Liver (tissue), 9 donors: ENCODE data around the gene DUSP1. TPM values are rescaled to one million over a fixed set of nuclear protein-coding genes. Genes with fewer than 3 reads are reported as not detected.

Source experiments
- DNase-seq: peaks from one replicate; pipeline ENCODE4 v3.0.0-alpha.2; 2017; ENCODE audit warnings: low spot score
- H3K27ac ChIP-seq, 2 donors: one replicate each; pipeline ENCODE4 v1.7.0; 2013; ENCODE audit warnings: inconsistent platforms in 2 of 2, low read length in 2 of 2, control low read depth in 1 of 2, low read depth in 1 of 2, mild to moderate bottlenecking in 1 of 2
- H3K27me3 ChIP-seq, 4 donors: one replicate each; pipeline versions ENCODE4 v1.6.1 to v1.7.0; 2013; ENCODE audit warnings: low read length in 3 of 4, inconsistent platforms in 1 of 4, mild to moderate bottlenecking in 1 of 4, moderate library complexity in 1 of 4; ENCODE audit not compliant: control insufficient read depth in 4 of 4, insufficient read depth in 4 of 4
- H3K36me3 ChIP-seq, 4 donors: one replicate each; pipeline versions ENCODE4 v1.6.1 to v1.7.0; 2013; ENCODE audit warnings: low read length in 3 of 4, mild to moderate bottlenecking in 3 of 4, low read depth in 1 of 4, moderate library complexity in 1 of 4; ENCODE audit not compliant: control insufficient read depth in 4 of 4, insufficient read depth in 3 of 4
- H3K4me1 ChIP-seq, 4 donors: one replicate each; pipeline versions ENCODE4 v1.6.1 to v1.7.0; 2013; ENCODE audit warnings: low read length in 3 of 4, mild to moderate bottlenecking in 3 of 4, moderate library complexity in 1 of 4; ENCODE audit not compliant: control insufficient read depth in 4 of 4, insufficient read depth in 4 of 4
- H3K4me3 ChIP-seq, 3 donors: one replicate each; pipeline versions ENCODE4 v1.6.1 to v1.7.0; 2013; ENCODE audit warnings: low read length in 3 of 3, control low read depth in 1 of 3, low read depth in 1 of 3, mild to moderate bottlenecking in 1 of 3
- H3K9ac ChIP-seq, 2 donors: one replicate each; pipeline ENCODE4 v1.7.0; 2013; ENCODE audit warnings: low read length in 2 of 2, mild to moderate bottlenecking in 2 of 2, moderate library complexity in 2 of 2, control low read depth in 1 of 2, low read depth in 1 of 2
- H3K9me3 ChIP-seq, 4 donors: one replicate each; pipeline versions ENCODE4 v1.6.1 to v1.7.0; 2013; ENCODE audit warnings: low read length in 3 of 4; ENCODE audit not compliant: control insufficient read depth in 4 of 4
- FOXA1 ChIP-seq: IDR thresholded peaks from 2 replicates; pipeline ENCODE4 v1.6.1; 2016; ENCODE audit warnings: antibody characterized with exemption
- FOXA2 ChIP-seq: IDR thresholded peaks from 2 replicates; pipeline ENCODE4 v1.6.1; 2016; ENCODE audit warnings: antibody characterized with exemption
- GABPA ChIP-seq, 2 donors: IDR thresholded peaks in 1 of 2; conservative IDR thresholded peaks in 1 of 2; 2 replicates each; pipeline ENCODE4 v1.6.1; 2016; ENCODE audit warnings: antibody characterized with exemption in 2 of 2, mild to moderate bottlenecking in 1 of 2, moderate library complexity in 1 of 2
- HNF4A ChIP-seq, 2 donors: conservative IDR thresholded peaks; 2 replicates each; pipeline ENCODE4 v1.6.1; 2016; ENCODE audit warnings: antibody characterized with exemption in 2 of 2, mild to moderate bottlenecking in 2 of 2
- HNF4G ChIP-seq: IDR thresholded peaks from 2 replicates; pipeline ENCODE4 v1.6.1; 2016; ENCODE audit warnings: antibody characterized with exemption
- JUND ChIP-seq, 2 donors: IDR thresholded peaks; 2 replicates each; pipeline ENCODE4 v1.6.1; 2016; ENCODE audit warnings: antibody characterized with exemption in 2 of 2
- NR2F2 ChIP-seq: IDR thresholded peaks from 2 replicates; pipeline ENCODE4 v1.6.1; 2016; ENCODE audit warnings: antibody characterized with exemption
- RXRA ChIP-seq, 2 donors: IDR thresholded peaks; 2 replicates each; pipeline ENCODE4 v1.6.1; 2017 to 2018; ENCODE audit warnings: antibody characterized with exemption in 2 of 2, mild to moderate bottlenecking in 1 of 2
- SP1 ChIP-seq: IDR thresholded peaks from 2 replicates; pipeline ENCODE4 v1.6.1; 2018; ENCODE audit warnings: antibody characterized with exemption, mild to moderate bottlenecking
- TAF1 ChIP-seq: conservative IDR thresholded peaks from 2 replicates; pipeline ENCODE4 v1.6.1; 2016; ENCODE audit warnings: antibody characterized with exemption, mild to moderate bottlenecking
- YY1 ChIP-seq: IDR thresholded peaks from 2 replicates; pipeline ENCODE4 v1.6.1; 2016; ENCODE audit warnings: antibody characterized with exemption, mild to moderate bottlenecking
- WGBS: extraction: QIAGEN DNeasy Blood & Tissue Kit; methylation state at CpG from one replicate; pipeline ENCODE4 v1.1.7; 2013; 5-methylcytosine and 5-hydroxymethylcytosine counted together
- polyA plus RNA-seq, 2 donors: library from polyadenylated mRNA; stranded (reverse) in 1 of 2; unstranded in 1 of 2; fragments of 200-250 nt in 1 of 2; fragments of >200 nt in 1 of 2; fragmentation: Nextera tagmentation in 1 of 2; extraction: Ambion mirVana in 1 of 2; gene quantifications; one replicate each; pipeline versions ENCODE4 v1.2.1 to v1.2.3, GENCODE V29; 2013 to 2015
- total RNA-seq, 2 donors: library from RNA; depleted of rRNA; stranded (reverse); fragments of >200 nt; gene quantifications; one replicate each; pipeline ENCODE4 v1.2.3, GENCODE V29; 2014
- TF ChIP-seq, protein P1 (sequence below): fragments of 150-350 bp; IDR thresholded peaks from 2 replicates; pipeline ENCODE4 v1.5.1; 2017; ENCODE audit warnings: improper control_type of control experiment, low read depth, low read length; ENCODE audit not compliant: missing input control
- TF ChIP-seq, protein P2 (sequence below): IDR thresholded peaks from 2 replicates; pipeline ENCODE4 v1.6.1; 2016; ENCODE audit warnings: antibody characterized with exemption
- TF ChIP-seq, protein P3 (sequence below): IDR thresholded peaks from 2 replicates; pipeline ENCODE4 v1.6.1; 2016; ENCODE audit warnings: antibody characterized with exemption
- TF ChIP-seq, protein P4 (sequence below): IDR thresholded peaks from 2 replicates; pipeline ENCODE4 v1.6.1; 2016; ENCODE audit warnings: antibody characterized with exemption
- TF ChIP-seq, protein P5 (sequence below): IDR thresholded peaks from 2 replicates; pipeline ENCODE4 v1.6.1; 2016; ENCODE audit warnings: antibody characterized with exemption, mild to moderate bottlenecking
- donor health status: healthy.
- donor health status: healthy.
- donor health status: healthy.
- donor health status: healthy.
- donor health status: healthy.

The DUSP1 gene
- total and polyA plus RNA-seq, 4 donors, result 53.2 to 237 (median 110) TPM

DNA sequence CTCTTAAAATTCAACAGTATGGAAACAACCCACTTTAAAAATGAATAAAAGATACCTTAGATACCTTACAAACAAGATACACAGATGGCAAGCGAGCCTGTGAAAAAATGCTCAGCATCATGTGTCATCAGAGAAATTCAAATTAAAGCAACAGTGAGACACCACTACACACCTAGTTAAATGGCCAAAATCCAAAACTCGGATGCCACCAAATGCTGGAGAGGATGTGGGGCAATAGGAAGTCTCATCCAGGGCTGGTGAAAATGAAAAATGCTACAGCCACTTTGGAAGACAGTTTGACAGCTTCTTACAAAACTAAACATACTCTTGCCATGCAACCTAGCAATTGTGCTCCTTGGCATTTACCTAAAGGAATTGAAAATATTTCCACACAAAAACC, 17.9 kb downstream of the DUSP1 start:
- Histone ChIP-seq H3K27ac (no peak overlapping the region), H3K9ac (no peak overlapping the region), H3K27me3 (no peaks in the 10 kb centered on the region), H3K4me3 (no peak overlapping the region), H3K36me3 (no peaks in the 10 kb centered on the region), H3K9me3 (no peaks in the 10 kb centered on the region), H3K4me1 (no peaks in the 10 kb centered on the region)
- DNase-seq, result no peak
- no peak for TF ChIP-seq JUND (IDR thresholded peaks at IDR 0.05)
- TF ChIP-seq RXRA (IDR thresholded peaks at IDR 0.05), result no peak
- TF ChIP-seq, protein P1, sequence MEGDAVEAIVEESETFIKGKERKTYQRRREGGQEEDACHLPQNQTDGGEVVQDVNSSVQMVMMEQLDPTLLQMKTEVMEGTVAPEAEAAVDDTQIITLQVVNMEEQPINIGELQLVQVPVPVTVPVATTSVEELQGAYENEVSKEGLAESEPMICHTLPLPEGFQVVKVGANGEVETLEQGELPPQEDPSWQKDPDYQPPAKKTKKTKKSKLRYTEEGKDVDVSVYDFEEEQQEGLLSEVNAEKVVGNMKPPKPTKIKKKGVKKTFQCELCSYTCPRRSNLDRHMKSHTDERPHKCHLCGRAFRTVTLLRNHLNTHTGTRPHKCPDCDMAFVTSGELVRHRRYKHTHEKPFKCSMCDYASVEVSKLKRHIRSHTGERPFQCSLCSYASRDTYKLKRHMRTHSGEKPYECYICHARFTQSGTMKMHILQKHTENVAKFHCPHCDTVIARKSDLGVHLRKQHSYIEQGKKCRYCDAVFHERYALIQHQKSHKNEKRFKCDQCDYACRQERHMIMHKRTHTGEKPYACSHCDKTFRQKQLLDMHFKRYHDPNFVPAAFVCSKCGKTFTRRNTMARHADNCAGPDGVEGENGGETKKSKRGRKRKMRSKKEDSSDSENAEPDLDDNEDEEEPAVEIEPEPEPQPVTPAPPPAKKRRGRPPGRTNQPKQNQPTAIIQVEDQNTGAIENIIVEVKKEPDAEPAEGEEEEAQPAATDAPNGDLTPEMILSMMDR, result no peak
- no peak for TF ChIP-seq YY1
- no peak for TF ChIP-seq HNF4A (conservative IDR thresholded peaks at IDR 0.05)
- TF ChIP-seq, protein P2, sequence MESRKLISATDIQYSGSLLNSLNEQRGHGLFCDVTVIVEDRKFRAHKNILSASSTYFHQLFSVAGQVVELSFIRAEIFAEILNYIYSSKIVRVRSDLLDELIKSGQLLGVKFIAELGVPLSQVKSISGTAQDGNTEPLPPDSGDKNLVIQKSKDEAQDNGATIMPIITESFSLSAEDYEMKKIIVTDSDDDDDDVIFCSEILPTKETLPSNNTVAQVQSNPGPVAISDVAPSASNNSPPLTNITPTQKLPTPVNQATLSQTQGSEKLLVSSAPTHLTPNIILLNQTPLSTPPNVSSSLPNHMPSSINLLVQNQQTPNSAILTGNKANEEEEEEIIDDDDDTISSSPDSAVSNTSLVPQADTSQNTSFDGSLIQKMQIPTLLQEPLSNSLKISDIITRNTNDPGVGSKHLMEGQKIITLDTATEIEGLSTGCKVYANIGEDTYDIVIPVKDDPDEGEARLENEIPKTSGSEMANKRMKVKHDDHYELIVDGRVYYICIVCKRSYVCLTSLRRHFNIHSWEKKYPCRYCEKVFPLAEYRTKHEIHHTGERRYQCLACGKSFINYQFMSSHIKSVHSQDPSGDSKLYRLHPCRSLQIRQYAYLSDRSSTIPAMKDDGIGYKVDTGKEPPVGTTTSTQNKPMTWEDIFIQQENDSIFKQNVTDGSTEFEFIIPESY, result no peak
- TF ChIP-seq GABPA (IDR thresholded peaks at IDR 0.05 in 1 of 2, conservative IDR thresholded peaks at IDR 0.05 in 1 of 2), result no peak
- no peak for TF ChIP-seq FOXA1
- no peak for TF ChIP-seq FOXA2
- no peak for TF ChIP-seq NR2F2
- TF ChIP-seq, protein P3, sequence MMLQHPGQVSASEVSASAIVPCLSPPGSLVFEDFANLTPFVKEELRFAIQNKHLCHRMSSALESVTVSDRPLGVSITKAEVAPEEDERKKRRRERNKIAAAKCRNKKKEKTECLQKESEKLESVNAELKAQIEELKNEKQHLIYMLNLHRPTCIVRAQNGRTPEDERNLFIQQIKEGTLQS, result no peak
- TF ChIP-seq, protein P4, sequence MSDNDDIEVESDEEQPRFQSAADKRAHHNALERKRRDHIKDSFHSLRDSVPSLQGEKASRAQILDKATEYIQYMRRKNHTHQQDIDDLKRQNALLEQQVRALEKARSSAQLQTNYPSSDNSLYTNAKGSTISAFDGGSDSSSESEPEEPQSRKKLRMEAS, result no peak
- TF ChIP-seq TAF1, result no peak
- no peak for TF ChIP-seq HNF4G
- 62% methylated on average over 2 of the region's 2 CpGs for WGBS

DNA sequence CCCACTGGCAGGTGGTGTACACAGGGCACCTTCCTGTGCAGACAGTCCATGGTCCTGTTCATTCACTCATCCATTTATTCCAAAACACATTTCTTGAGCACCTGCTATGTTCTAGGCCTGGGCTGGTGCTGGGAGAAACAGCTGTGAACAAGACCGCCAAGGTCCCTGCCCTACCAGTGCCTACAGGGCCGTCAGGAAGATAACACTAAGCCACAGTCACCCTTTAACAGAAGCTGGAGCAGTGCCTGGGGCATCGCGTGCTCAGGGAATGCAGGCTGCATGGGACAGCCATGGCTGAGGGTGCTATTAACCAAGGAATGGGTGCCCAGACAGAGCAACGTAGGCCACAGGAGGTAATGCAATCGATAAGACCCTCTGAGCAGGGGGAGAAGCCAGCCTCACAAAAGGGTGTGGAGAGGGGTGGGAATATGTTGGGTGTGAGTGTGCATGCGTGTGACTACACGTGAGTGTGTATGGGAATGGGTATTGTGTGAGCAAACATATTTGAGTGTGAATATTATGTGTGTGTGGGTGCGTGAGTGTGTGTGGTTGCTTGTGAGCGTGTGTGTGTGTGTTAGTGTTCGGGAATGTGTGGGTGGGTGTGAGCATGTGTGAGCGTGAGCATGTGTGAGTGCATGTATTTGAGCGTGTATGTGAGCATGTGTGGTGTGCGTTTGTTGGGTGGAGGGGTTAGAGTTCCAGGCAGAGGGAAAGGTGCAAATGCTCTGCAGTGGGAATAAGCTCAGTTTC, 19.1 kb downstream of the DUSP1 start:
- no peaks in the 10 kb centered on the region for H3K27me3 ChIP-seq
- no peak overlapping the region for H3K27ac ChIP-seq
- H3K36me3 ChIP-seq, result no peaks in the 10 kb centered on the region
- no peaks in the 10 kb centered on the region for H3K4me1 ChIP-seq
- DNase-seq, result no peak
- WGBS, result 90% methylated on average over 14 of the region's 14 CpGs
- H3K9me3 ChIP-seq, result no peaks in the 10 kb centered on the region
- H3K4me3 ChIP-seq, result no peak overlapping the region
- no peak for TF ChIP-seq FOXA2
- no peak for TF ChIP-seq SP1
- TF ChIP-seq TAF1, result no peak
- TF ChIP-seq, protein P5, sequence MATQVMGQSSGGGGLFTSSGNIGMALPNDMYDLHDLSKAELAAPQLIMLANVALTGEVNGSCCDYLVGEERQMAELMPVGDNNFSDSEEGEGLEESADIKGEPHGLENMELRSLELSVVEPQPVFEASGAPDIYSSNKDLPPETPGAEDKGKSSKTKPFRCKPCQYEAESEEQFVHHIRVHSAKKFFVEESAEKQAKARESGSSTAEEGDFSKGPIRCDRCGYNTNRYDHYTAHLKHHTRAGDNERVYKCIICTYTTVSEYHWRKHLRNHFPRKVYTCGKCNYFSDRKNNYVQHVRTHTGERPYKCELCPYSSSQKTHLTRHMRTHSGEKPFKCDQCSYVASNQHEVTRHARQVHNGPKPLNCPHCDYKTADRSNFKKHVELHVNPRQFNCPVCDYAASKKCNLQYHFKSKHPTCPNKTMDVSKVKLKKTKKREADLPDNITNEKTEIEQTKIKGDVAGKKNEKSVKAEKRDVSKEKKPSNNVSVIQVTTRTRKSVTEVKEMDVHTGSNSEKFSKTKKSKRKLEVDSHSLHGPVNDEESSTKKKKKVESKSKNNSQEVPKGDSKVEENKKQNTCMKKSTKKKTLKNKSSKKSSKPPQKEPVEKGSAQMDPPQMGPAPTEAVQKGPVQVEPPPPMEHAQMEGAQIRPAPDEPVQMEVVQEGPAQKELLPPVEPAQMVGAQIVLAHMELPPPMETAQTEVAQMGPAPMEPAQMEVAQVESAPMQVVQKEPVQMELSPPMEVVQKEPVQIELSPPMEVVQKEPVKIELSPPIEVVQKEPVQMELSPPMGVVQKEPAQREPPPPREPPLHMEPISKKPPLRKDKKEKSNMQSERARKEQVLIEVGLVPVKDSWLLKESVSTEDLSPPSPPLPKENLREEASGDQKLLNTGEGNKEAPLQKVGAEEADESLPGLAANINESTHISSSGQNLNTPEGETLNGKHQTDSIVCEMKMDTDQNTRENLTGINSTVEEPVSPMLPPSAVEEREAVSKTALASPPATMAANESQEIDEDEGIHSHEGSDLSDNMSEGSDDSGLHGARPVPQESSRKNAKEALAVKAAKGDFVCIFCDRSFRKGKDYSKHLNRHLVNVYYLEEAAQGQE, result no peak
- no peak for TF ChIP-seq HNF4A (conservative IDR thresholded peaks at IDR 0.05)
- TF ChIP-seq, protein P4, result no peak
- no peak overlapping the region for H3K9ac ChIP-seq
